Measurements from ENCODE around the gene ENTPD1.

The ENTPD1 gene

DNA sequence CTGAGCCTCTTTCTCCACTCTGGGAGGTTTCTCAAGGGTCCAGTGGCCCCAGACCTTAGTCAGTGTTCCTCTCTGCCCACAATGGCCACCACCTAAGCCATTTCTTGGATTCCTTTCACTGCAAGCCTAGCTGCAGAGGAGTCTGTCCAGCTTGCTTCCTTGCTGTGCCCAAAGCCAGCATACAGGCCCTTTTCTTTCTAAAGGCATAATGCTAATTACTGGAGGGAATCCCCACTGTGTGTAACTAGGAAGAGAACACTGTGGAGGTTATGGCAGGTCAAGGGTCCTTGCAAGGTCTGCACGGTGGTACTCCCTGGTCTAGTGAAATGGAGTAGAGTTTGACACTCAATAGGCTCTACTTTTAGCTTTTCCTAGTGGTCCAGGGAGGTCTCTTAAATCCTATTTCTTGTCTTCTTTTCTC, 81.4 kb downstream of the ENTPD1 start:
- H3K27ac Mint-ChIP-seq = peak overlapping the region; percentile 81
- peak overlapping the region; percentile 27 for H3K4me3 Mint-ChIP-seq
- no peaks in the 10 kb centered on the region for H3K9me3 Mint-ChIP-seq
- peaks cover 63% of the 10 kb centered on the region for H3K4me1 Mint-ChIP-seq (ENCODE audit: low read depth)
- H3K36me3 Mint-ChIP-seq (ENCODE audit: low read depth) = peaks cover 19% of the 10 kb centered on the region
- no peaks in the 10 kb centered on the region for H3K27me3 Mint-ChIP-seq (ENCODE audit: low read depth)

- Mint-ChIP-seq H3K36me3 (ENCODE audit: low read depth) (peaks cover 19% of the 10 kb centered on the region), H3K27ac (peak overlapping the region; percentile 74), H3K4me1 (ENCODE audit: low read depth) (peaks cover 60% of the 10 kb centered on the region), H3K9me3 (no peaks in the 10 kb centered on the region), H3K4me3 (peak overlapping the region; percentile 27), H3K27me3 (ENCODE audit: low read depth) (no peaks in the 10 kb centered on the region)
Observed at GRCh38 chr10:95837783-95838182, 81.8 kb downstream of the ENTPD1 start.

- no peak overlapping the region for H3K4me3 Mint-ChIP-seq
- no peaks in the 10 kb centered on the region for H3K27me3 Mint-ChIP-seq (ENCODE audit: low read depth)
Observed at GRCh38 chr10:95840121-95840520, 84.2 kb downstream of the ENTPD1 start.

DNA sequence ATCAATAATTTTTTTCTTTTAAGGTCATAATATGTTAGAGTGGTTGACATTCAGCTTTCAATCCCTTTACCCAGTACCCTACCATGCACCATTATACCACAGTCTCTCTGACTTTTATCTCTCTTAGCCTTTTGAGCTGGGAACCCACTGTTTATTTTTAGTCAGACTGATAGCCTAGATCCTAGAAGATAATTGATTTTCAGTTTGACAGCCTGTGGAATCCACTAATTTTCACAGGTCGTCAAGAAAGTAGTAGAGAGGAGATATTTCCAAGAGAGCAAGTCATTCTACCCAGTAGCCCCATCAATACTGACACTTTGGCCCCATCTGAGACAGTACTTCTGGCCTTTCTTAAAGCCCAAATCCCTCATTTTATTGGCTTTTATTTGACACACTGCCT, 84.7 kb downstream of the ENTPD1 start:
- H3K4me3 Mint-ChIP-seq = peak overlapping the region; percentile 16

More at GRCh38 chr10:95840121-95840520, 84.2 kb downstream of the ENTPD1 start:
- Mint-ChIP-seq H3K9me3 (no peaks in the 10 kb centered on the region), H3K36me3 (ENCODE audit: low read depth) (peaks cover 16% of the 10 kb centered on the region), H3K4me1 (ENCODE audit: low read depth) (peaks cover 51% of the 10 kb centered on the region), H3K27ac (peak overlapping the region; percentile 85)

GRCh38 chr10:95841661-95842498, 85.9 kb downstream of the ENTPD1 start:
- peak overlapping the region; percentile 86 for H3K27ac Mint-ChIP-seq
- H3K4me1 Mint-ChIP-seq (ENCODE audit: low read depth) = peaks cover 50% of the 10 kb centered on the region
- peaks cover 12% of the 10 kb centered on the region for H3K36me3 Mint-ChIP-seq (ENCODE audit: low read depth)
- no peaks in the 10 kb centered on the region for H3K9me3 Mint-ChIP-seq
- H3K27me3 Mint-ChIP-seq (ENCODE audit: low read depth) = no peaks in the 10 kb centered on the region
- H3K4me3 Mint-ChIP-seq = peak overlapping the region; percentile 16

More for the DNA sequence above, 84.7 kb downstream of the ENTPD1 start:
- Mint-ChIP-seq H3K27ac (peak overlapping the region; percentile 85), H3K4me1 (ENCODE audit: low read depth) (peaks cover 52% of the 10 kb centered on the region), H3K9me3 (no peaks in the 10 kb centered on the region), H3K27me3 (ENCODE audit: low read depth) (no peaks in the 10 kb centered on the region), H3K36me3 (ENCODE audit: low read depth) (peaks cover 14% of the 10 kb centered on the region)

- Mint-ChIP-seq H3K4me3 (no peak overlapping the region), H3K9me3 (peaks cover 4% of the 10 kb centered on the region), H3K27me3 (ENCODE audit: low read depth) (no peaks in the 10 kb centered on the region), H3K36me3 (ENCODE audit: low read depth) (peaks cover 25% of the 10 kb centered on the region), H3K27ac (no peak overlapping the region), H3K4me1 (ENCODE audit: low read depth) (peaks cover 24% of the 10 kb centered on the region)
Observed at GRCh38 chr10:95845411-95845810, 89.4 kb downstream of the ENTPD1 start.

DNA sequence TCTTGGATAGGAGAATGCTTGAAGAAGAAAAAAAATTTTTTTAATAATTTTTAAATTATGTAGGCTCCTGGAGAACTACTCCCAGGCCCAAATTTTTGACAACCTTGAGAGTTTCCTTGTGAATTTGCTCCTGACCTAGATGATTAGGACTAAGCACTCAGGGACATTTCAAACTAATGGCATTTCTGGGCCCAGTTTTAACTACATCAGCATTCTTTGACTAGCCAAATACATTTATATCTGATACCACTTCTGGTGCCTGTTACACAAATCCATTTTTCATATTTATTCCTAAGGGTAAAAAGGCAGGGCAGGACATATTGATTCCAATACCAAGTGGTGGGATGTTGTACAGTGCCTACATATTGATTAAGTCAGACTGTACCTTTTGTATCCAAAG, 91.0 kb downstream of the ENTPD1 start:
- Mint-ChIP-seq H3K27me3 (ENCODE audit: low read depth) (no peaks in the 10 kb centered on the region), H3K27ac (no peak overlapping the region), H3K4me1 (ENCODE audit: low read depth) (peaks cover 15% of the 10 kb centered on the region), H3K9me3 (peaks cover 4% of the 10 kb centered on the region), H3K4me3 (no peak overlapping the region), H3K36me3 (ENCODE audit: low read depth) (peaks cover 33% of the 10 kb centered on the region)

GRCh38 chr10:95848841-95849240, 92.9 kb downstream of the ENTPD1 start:
- H3K9me3 Mint-ChIP-seq = peaks cover 4% of the 10 kb centered on the region
- peaks cover 33% of the 10 kb centered on the region for H3K36me3 Mint-ChIP-seq (ENCODE audit: low read depth)
- no peak overlapping the region for H3K4me3 Mint-ChIP-seq
- H3K27ac Mint-ChIP-seq = no peak overlapping the region
- peaks cover 11% of the 10 kb centered on the region for H3K4me1 Mint-ChIP-seq (ENCODE audit: low read depth)
- H3K27me3 Mint-ChIP-seq (ENCODE audit: low read depth) = no peaks in the 10 kb centered on the region

DNA sequence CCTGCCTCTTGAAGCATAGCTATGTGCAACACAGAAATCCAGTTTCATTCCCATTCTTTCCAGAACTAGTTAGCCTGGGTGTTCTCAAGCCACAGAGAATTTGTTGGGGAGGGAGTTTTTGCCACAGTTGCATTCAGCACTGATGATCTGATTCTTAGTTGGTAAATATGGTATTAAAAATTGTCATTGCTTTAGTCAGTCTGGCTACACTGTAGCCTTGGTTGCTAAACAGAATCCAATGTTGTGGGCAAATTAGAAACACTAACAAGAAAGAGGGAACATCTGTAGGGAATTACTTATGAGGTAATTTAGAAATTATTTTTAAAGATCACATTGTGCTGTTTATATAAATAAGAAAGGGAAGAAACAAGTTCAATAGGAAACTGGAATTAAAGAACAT, 94.8 kb downstream of the ENTPD1 start:
- peaks cover 1% of the 10 kb centered on the region for H3K4me1 Mint-ChIP-seq (ENCODE audit: low read depth)
- H3K27me3 Mint-ChIP-seq (ENCODE audit: low read depth) = peaks cover 3% of the 10 kb centered on the region
- H3K27ac Mint-ChIP-seq = no peak overlapping the region
- H3K4me3 Mint-ChIP-seq = no peak overlapping the region
- peaks cover 30% of the 10 kb centered on the region for H3K36me3 Mint-ChIP-seq (ENCODE audit: low read depth)
- H3K9me3 Mint-ChIP-seq = peaks cover 4% of the 10 kb centered on the region

GRCh38 chr10:95860166-95860940, 104.4 kb downstream of the ENTPD1 start:
- peak overlapping the region; percentile 52 for H3K27ac Mint-ChIP-seq
- H3K36me3 Mint-ChIP-seq (ENCODE audit: low read depth) = peaks cover 20% of the 10 kb centered on the region
- H3K9me3 Mint-ChIP-seq = no peaks in the 10 kb centered on the region
- H3K4me3 Mint-ChIP-seq = no peak overlapping the region
- peaks cover 33% of the 10 kb centered on the region for H3K4me1 Mint-ChIP-seq (ENCODE audit: low read depth)
- no peaks in the 10 kb centered on the region for H3K27me3 Mint-ChIP-seq (ENCODE audit: low read depth)

DNA sequence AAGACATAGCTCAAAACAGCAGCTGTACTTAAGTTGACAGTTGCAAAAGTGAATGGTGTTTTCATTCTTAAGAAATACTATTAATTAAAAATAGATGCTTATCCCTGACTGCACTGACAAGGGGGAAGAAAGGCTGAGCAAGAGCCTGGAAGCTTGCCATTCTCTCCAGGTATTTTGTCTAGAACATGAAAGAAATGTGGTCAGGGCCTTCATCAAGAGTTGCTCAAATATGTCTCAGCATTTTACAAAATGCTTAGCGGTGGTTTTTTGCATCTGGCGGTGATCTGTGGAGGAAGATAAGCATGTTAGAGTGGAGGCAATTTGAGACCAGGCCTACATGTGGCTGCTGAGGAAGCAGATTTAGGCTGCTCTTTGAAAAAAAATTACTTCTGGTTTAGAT, 105.4 kb downstream of the ENTPD1 start:
- Mint-ChIP-seq H3K36me3 (ENCODE audit: low read depth) (peaks cover 19% of the 10 kb centered on the region), H3K27ac (peak overlapping the region; percentile 69), H3K4me1 (ENCODE audit: low read depth) (peaks cover 41% of the 10 kb centered on the region), H3K27me3 (ENCODE audit: low read depth) (no peaks in the 10 kb centered on the region), H3K9me3 (no peaks in the 10 kb centered on the region), H3K4me3 (no peak overlapping the region)

DNA sequence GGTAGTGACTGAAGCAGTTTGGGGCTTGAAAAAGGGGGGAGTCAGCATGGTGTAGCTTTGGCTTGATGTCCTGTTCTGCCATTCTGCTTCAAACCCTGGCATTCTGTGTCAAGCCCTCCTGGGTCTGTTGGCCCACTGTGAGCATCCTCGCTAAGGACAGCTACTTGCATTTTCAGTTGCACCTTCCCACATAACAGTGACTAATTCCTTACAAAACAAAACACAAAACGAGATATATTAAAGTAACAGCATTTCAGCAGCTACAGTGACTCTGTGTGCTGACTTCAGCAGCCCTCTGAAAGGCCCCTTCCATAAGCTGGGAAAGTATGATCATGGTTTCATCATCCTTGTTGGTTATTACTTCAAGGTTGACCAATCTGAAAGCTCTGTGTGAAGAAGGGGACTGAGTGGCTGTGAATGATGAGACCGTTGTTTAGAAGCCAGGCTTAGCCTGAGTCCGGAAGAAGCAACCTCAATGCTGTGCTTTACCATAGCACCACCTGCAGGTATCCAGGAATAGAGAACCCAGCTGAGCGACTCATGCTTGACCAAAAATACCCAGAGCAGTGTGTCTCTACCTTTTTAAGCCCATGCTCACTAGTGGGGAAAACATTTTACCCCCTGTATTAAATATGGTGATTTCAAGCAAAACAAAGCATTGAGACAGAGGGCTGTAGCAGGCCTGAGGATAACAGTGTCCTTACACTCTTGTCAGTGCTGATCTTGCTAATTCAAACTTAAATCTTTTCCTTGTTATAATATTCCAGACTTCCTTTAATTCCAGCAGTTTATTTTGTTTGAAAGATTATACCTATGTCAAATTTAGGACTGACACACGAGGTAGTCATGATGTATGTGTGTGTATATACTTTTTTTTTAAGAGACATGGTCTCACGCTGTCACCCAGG, 109.2 kb downstream of the ENTPD1 start:
- Mint-ChIP-seq H3K27ac (peak overlapping the region; percentile 79), H3K4me1 (ENCODE audit: low read depth) (peaks cover 41% of the 10 kb centered on the region), H3K4me3 (no peak overlapping the region), H3K36me3 (ENCODE audit: low read depth) (peaks cover 22% of the 10 kb centered on the region), H3K9me3 (no peaks in the 10 kb centered on the region), H3K27me3 (ENCODE audit: low read depth) (no peaks in the 10 kb centered on the region)

DNA sequence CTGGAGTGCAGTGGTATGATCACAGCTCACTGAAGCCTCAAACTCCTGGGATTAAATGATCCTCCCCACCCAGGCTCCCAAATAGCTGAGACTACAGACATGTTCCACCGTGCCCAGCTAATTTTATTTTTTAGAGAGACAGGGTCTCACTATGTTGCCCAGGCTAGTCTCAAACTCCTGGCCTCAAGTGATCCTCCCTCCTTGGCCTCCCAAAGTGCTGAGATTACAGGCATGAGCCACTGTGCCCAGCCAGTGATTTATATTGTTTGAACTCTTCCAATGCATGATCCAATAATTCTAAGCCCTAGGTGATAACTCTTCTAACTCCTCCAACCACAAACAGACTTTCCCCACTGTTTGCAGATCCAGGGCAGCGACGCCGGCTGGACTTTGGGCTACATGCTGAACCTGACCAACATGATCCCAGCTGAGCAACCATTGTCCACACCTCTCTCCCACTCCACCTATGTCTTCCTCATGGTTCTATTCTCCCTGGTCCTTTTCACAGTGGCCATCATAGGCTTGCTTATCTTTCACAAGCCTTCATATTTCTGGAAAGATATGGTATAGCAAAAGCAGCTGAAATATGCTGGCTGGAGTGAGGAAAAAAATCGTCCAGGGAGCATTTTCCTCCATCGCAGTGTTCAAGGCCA, 110.0 kb downstream of the ENTPD1 start:
- Mint-ChIP-seq H3K27ac (peak overlapping the region; percentile 26), H3K9me3 (no peaks in the 10 kb centered on the region), H3K4me1 (ENCODE audit: low read depth) (peaks cover 37% of the 10 kb centered on the region), H3K36me3 (ENCODE audit: low read depth) (peaks cover 27% of the 10 kb centered on the region), H3K27me3 (ENCODE audit: low read depth) (no peaks in the 10 kb centered on the region), H3K4me3 (no peak overlapping the region)

GRCh38 chr10:95866467-95866842, 110.5 kb downstream of the ENTPD1 start:
- Mint-ChIP-seq H3K27me3 (ENCODE audit: low read depth) (no peaks in the 10 kb centered on the region), H3K4me3 (no peak overlapping the region), H3K4me1 (ENCODE audit: low read depth) (peaks cover 34% of the 10 kb centered on the region), H3K36me3 (ENCODE audit: low read depth) (peaks cover 23% of the 10 kb centered on the region), H3K9me3 (no peaks in the 10 kb centered on the region), H3K27ac (no peak overlapping the region)
